Ectodermal cell (in vitro differentiated cells): Measurements from ENCODE around the gene CACNA2D3.

Experiments
- H3K27ac ChIP-seq: 2 replicates; pipeline ENCODE4 v1.7.0; 2013; ENCODE audit warnings: mild to moderate bottlenecking, low read depth, low read length; ENCODE audit not compliant: insufficient read depth, poor library complexity, severe bottlenecking
- H3K27me3 ChIP-seq: 2 replicates; pipeline ENCODE4 v1.7.0; 2013; ENCODE audit warnings: mild to moderate bottlenecking, low read length; ENCODE audit not compliant: insufficient read depth, control insufficient read depth, poor library complexity, severe bottlenecking
- H3K36me3 ChIP-seq: one replicate; pipeline ENCODE4 v1.7.0; 2013; ENCODE audit warnings: low read length; ENCODE audit not compliant: control insufficient read depth, insufficient read depth
- H3K4me1 ChIP-seq: one replicate; pipeline ENCODE4 v1.7.0; 2013; ENCODE audit warnings: low read length; ENCODE audit not compliant: control insufficient read depth, insufficient read depth
- H3K4me3 ChIP-seq: 2 replicates; pipeline ENCODE4 v1.7.0; 2013; ENCODE audit warnings: low read depth, low read length, control low read depth; ENCODE audit not compliant: insufficient read depth
- H3K9me3 ChIP-seq: 2 replicates; pipeline ENCODE4 v1.7.0; 2013; ENCODE audit warnings: mild to moderate bottlenecking, low read length, moderate library complexity; ENCODE audit not compliant: control insufficient read depth
- WGBS, 2 experiments: methylation state at CpG; one replicate each; pipeline ENCODE4 v1.1.7; 2013; ENCODE audit warnings: missing lambda C conversion rate in 2 of 2; 5-methylcytosine and 5-hydroxymethylcytosine counted together

CACNA2D3 gene

DNA sequence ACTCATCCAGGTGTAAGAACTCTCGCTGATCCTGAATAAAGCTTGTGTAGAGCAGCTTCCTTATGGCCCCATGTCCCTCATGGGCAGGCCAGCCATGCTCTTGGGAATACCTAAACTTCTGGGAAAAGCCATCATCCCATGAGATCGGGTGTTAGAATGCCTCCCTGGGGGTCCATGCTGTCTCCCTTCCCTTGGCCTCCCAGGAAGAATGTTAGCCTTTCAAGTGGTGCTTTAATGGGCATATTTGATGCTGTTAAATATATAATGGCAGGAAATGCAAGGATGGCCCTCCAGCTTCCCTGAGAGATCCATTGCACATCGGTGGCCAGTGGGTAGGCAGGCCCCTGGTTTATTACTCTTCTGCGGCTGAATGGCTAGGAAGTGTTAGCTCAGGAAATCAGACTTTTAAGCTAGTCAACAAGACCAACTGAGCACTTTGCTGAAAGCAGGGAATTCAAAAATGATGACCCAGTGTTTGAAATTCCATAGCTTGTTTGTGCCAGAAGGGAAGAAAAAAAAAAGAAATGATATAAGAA, 866.0 kb downstream of the CACNA2D3 start:
- H3K9me3 ChIP-seq = no peaks in the 10 kb centered on the region
- no peak overlapping the region for H3K4me3 ChIP-seq
- WGBS, 2 experiments = 92 to 95% methylated on average over 4 of the region's 4 CpGs
- no peaks in the 10 kb centered on the region for H3K4me1 ChIP-seq
- H3K27ac ChIP-seq = no peak overlapping the region
- H3K27me3 ChIP-seq = no peaks in the 10 kb centered on the region
- no peaks in the 10 kb centered on the region for H3K36me3 ChIP-seq

DNA sequence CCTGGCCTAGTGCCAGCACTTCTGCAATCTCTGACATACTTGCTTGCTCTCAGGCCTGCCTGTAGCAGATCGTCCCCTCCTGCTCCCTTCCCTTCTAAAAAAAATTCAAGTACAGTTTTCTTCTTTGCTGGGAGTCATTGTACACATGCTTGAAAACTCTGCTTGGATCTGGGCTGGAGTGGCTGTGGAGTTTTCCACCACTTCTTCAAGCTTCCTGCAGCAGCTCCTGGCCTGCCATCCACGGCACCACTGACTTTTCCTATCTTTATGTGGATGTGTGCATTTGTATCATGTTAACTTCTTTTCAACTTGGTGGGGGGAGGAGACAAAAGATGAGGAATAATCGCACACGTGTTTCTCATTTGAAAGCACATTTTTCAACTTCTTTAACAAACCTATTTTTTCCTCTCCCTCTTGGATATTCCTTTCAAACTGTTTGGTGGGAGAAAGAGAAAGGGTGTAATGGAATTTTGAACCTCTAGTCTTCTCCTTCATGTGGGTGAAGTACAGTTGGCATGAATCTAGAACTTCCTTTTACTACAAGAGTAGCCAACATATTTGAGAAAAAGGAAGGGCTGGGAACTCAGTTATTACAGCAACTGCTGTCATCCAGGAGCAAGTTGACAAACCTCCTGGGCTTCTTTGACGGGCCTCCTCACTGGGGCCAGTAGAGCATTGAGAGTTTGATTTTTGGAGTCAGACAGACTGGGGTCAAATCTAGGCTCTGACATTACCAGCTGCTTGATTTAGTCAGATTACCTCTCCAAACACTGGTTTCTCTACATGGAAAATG, 866.7 kb downstream of the CACNA2D3 start:
- H3K36me3 ChIP-seq = no peaks in the 10 kb centered on the region
- no peak overlapping the region for H3K4me3 ChIP-seq
- 89 to 91% methylated on average over 3 of the region's 5 CpGs for WGBS, 2 experiments
- H3K27me3 ChIP-seq = no peaks in the 10 kb centered on the region
- H3K27ac ChIP-seq = no peak overlapping the region
- H3K9me3 ChIP-seq = no peaks in the 10 kb centered on the region
- no peaks in the 10 kb centered on the region for H3K4me1 ChIP-seq

DNA sequence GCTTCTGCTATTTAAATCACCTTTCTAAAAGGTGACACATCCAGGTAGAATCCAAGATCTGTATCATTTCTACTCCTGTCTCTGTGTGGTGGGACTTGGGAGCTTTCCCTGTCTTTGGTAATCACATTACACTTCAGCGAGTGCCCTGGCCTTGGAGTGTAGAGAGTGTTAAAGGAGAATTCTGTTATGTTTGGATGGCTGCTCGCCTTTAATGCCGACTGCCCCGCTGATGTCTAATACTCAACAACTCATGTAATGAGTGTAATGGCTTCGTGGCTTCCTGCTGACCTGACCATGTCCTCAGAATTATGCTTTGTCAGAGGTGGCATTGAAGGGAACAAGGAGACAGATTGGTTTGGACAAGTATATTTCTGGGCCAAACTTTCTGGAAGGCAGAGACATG, 871.8 kb downstream of the CACNA2D3 start:
- Histone ChIP-seq H3K4me1 (peaks cover 1% of the 10 kb centered on the region), H3K36me3 (no peaks in the 10 kb centered on the region), H3K4me3 (no peak overlapping the region), H3K27ac (no peak overlapping the region), H3K9me3 (no peaks in the 10 kb centered on the region), H3K27me3 (no peaks in the 10 kb centered on the region)
- WGBS, 2 experiments = 93 to 99% methylated on average over 5 of the region's 5 CpGs

DNA sequence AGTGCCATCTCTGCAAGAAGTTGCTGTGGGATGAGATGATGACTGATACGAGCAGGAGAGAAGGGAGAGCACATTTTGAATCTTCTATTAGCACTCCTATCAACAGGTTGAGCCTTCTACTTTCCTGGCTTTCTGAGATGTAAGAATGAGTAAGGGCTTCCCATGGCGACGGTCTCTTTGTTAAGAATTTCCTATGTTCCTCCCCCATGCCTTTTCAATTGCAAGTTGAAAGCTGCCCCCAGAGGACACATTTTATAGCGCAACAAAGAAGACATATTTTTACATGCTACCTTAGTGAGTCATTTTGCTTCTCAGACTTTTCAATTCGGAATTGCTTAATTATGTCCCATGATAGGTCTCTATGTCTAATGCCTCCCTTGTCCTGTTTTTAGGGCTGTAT, 876.8 kb downstream of the CACNA2D3 start:
- Histone ChIP-seq H3K4me3 (no peak overlapping the region), H3K27me3 (no peaks in the 10 kb centered on the region), H3K9me3 (no peaks in the 10 kb centered on the region), H3K27ac (peak overlapping the region; percentile 30), H3K4me1 (peaks cover 14% of the 10 kb centered on the region), H3K36me3 (no peaks in the 10 kb centered on the region)
- 11 to 22% methylated on average over 5 of the region's 5 CpGs for WGBS, 2 experiments

DNA sequence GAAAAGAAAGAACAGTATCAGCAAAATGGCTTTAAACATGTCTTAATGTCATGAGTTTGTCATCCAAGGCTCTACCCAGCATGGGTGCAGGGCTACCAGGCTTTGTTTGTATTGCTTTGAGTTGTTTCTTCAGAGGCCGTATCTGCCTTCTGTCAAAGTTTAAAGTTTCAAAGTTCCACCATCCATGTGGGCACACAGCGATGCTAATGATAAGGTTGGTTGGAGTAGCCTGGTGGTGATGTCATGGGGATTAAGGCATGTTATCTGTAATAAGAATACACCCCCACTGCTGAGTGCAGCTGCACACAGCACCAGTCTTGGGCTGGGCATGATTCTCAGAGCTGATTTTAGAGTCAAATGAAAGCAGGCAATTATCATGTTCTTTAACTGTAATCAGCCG, 877.5 kb downstream of the CACNA2D3 start:
- WGBS, 2 experiments = 85 to 88% methylated on average over 3 of the region's 3 CpGs
- Histone ChIP-seq H3K4me1 (peaks cover 14% of the 10 kb centered on the region), H3K27ac (no peak overlapping the region), H3K27me3 (no peaks in the 10 kb centered on the region), H3K9me3 (no peaks in the 10 kb centered on the region), H3K4me3 (no peak overlapping the region), H3K36me3 (no peaks in the 10 kb centered on the region)

DNA sequence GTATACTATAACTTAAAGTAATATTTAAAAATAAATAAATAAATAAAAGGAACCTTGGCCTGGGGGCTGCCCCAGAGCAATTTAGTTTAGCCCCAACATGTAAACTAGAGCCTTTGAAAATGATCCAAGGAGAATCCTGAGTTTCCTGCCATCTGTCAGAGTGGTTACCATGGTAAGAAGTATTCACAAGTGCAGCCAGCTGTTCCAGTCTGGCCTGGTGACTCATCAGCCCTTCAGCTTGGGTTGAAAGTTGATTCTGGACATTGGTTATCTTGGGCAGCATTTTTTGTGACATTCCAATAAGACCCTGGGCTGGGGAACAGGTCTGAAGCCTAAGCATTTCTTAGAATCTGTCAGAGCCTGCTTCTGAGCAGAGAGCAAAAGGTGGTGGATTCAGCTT, 878.2 kb downstream of the CACNA2D3 start:
- no peaks in the 10 kb centered on the region for H3K9me3 ChIP-seq
- H3K27me3 ChIP-seq = no peaks in the 10 kb centered on the region
- H3K27ac ChIP-seq = no peak overlapping the region
- no peak overlapping the region for H3K4me3 ChIP-seq
- peaks cover 16% of the 10 kb centered on the region for H3K4me1 ChIP-seq
- no peaks in the 10 kb centered on the region for H3K36me3 ChIP-seq

DNA sequence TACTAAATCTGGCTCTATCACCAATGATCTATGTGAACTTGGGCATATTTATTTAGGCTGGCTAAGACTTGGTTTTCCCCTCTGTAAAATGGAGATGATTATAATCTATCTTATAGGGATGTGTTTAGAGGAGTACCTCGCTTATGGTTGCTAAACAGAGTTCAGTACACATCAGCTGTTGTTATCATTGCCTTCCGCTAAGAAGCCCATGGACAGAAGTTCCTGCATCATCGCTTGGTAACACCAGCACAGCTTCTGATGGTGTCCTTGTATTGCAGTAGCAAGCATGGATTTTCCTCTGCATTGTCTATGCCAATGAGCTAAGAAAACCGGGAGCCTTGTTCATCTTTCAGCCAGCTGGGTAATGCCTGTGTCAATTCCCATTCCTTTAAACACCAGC, 878.6 kb downstream of the CACNA2D3 start:
- 93 to 100% methylated on average over 4 of the region's 4 CpGs for WGBS, 2 experiments
- no peak overlapping the region for H3K27ac ChIP-seq

DNA sequence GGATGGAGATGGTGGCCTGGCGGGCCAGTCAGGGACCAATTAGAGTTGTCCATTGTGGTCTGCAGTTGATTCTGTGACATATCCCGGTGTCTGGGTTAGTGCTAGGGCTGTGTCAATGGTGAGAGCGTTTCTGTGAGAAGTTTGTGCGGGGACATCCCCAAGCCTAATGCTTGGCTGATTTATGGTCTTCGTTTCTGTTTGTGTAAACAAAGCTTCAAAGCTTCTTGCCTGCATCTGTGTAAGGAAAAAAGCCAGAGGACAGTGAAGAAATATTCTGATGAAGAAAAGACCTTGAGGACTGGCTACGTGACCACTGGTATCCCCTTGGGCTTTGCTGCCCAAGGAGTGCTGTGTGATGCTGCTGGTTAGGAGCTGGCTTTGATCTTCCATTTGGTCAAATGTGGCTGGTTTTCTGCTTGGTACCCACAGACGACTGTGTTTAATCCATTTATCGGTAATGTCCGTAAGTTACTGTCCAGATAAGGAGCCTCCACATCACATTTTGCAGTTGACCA, 880.1 kb downstream of the CACNA2D3 start:
- 93 to 94% methylated on average over 9 of the region's 9 CpGs for WGBS, 2 experiments
- no peak overlapping the region for H3K27ac ChIP-seq
- H3K4me3 ChIP-seq = no peak overlapping the region
- peaks cover 21% of the 10 kb centered on the region for H3K4me1 ChIP-seq
- no peaks in the 10 kb centered on the region for H3K27me3 ChIP-seq
- no peaks in the 10 kb centered on the region for H3K36me3 ChIP-seq
- H3K9me3 ChIP-seq = no peaks in the 10 kb centered on the region

More for the DNA sequence above, 878.6 kb downstream of the CACNA2D3 start:
- H3K36me3 ChIP-seq = no peaks in the 10 kb centered on the region
- H3K9me3 ChIP-seq = no peaks in the 10 kb centered on the region
- H3K4me1 ChIP-seq = peaks cover 20% of the 10 kb centered on the region
- no peak overlapping the region for H3K4me3 ChIP-seq
- no peaks in the 10 kb centered on the region for H3K27me3 ChIP-seq

DNA sequence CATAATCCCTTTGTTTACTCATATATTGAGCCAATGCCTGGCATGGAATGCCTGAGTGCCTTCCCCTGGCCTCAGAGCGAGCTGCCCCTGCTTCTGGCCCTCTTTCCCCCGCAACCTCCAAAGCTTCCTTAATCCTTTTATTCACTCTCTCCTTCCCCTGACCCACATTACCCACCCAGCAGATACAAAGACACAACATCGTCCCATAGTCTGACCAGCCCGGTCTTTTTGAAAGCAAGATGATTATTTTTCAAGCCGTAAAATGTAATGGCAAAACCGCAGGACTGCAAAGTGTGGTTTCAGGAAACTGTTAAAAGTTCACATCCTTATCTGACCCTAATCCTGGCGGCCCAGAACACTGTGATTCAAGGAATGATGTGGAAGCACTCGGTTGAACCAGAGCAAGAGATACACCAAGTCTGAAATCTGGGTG, 883.9 kb downstream of the CACNA2D3 start:
- peak overlapping the region; percentile 60 for H3K27ac ChIP-seq
- whole genome bisulfite sequencing, 2 experiments = 52 to 61% methylated on average over 8 of the region's 8 CpGs
- no peaks in the 10 kb centered on the region for H3K9me3 ChIP-seq
- no peaks in the 10 kb centered on the region for H3K27me3 ChIP-seq
- no peak overlapping the region for H3K4me3 ChIP-seq
- peaks cover 7% of the 10 kb centered on the region for H3K4me1 ChIP-seq
- no peaks in the 10 kb centered on the region for H3K36me3 ChIP-seq

DNA sequence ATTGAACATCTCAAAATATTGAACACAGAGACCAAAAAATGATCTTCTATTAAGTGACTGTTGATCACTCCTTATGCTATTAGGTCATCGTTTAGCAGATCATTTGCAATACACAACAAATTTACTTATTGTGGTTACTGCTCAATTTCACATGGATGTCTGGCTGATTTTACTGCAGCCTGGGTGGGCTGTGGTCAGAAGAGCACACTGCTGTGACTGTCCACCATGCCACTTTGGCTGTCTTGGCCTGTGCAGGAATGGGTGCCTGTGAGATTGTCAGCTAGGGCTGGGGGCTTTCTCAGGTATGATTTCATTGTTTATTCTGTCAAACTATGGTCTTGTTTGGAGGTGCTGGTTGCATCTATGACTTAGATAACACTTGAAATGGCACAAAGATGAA, 885.6 kb downstream of the CACNA2D3 start:
- 93% methylated on average over 1 of the region's 1 CpG for WGBS, 2 experiments
- Histone ChIP-seq H3K27ac (no peak overlapping the region), H3K4me3 (no peak overlapping the region), H3K9me3 (no peaks in the 10 kb centered on the region), H3K4me1 (peaks cover 7% of the 10 kb centered on the region), H3K27me3 (no peaks in the 10 kb centered on the region), H3K36me3 (no peaks in the 10 kb centered on the region)
